Stimulated activated CD4-positive, alpha-beta T cell treated with anti-CD3 and anti-CD28 coated beads, Interleukin-1b, Interleukin-23, amount 100 ng/mL, for 48 hours (primary cell): ENCODE data around the gene DOLPP1.
"Not testable (repeated sequence)": the region's sequence is repeated elsewhere in the genome, so short reads cannot be mapped to it uniquely, and the experiment has no call there.

Experiments used
- DNase-seq: peaks from one replicate; pipeline ENCODE4 v3.0.0-alpha.2; 2020

Gene DOLPP1

GRCh38 chr9:129113645-129114304 is 32.9 kb downstream of the DOLPP1 start:
- no peak for DNase-seq

GRCh38 chr9:129118799-129119198 is 37.9 kb downstream of the DOLPP1 start:
- no peak for DNase-seq

- no peak for DNase-seq
These were observed 40.6 kb downstream of the DOLPP1 start for GRCh38 chr9:129121483-129121882.

GRCh38 chr9:129122133-129122532 is 41.2 kb downstream of the DOLPP1 start:
- DNase-seq, result no peak

- not testable (repeated sequence) for DNase-seq
These were observed 42.1 kb downstream of the DOLPP1 start for GRCh38 chr9:129122976-129123375.

- DNase-seq, result no peak
These were observed 43.7 kb downstream of the DOLPP1 start for GRCh38 chr9:129124506-129125069.

GRCh38 chr9:129125478-129125877 is 44.6 kb downstream of the DOLPP1 start:
- no peak for DNase-seq

GRCh38 chr9:129126749-129127618 is 46.1 kb downstream of the DOLPP1 start:
- no peak for DNase-seq

- DNase-seq, result no peak
These were observed 47.8 kb downstream of the DOLPP1 start for GRCh38 chr9:129128689-129129088.

- DNase-seq, result not testable (repeated sequence)
These were observed 49.4 kb downstream of the DOLPP1 start for GRCh38 chr9:129130271-129130670.

- DNase-seq, result no peak
These were observed 49.9 kb downstream of the DOLPP1 start for GRCh38 chr9:129130791-129131190.

GRCh38 chr9:129131300-129132145 is 50.6 kb downstream of the DOLPP1 start:
- DNase-seq, result peak; percentile 83

- DNase-seq, result no peak
These were observed 52.2 kb downstream of the DOLPP1 start for GRCh38 chr9:129133082-129133481.

GRCh38 chr9:129135476-129135875 is 54.6 kb downstream of the DOLPP1 start:
- DNase-seq, result no peak

- no peak for DNase-seq
These were observed 55.6 kb downstream of the DOLPP1 start for GRCh38 chr9:129136446-129137035.

- DNase-seq, result no peak
These were observed 56.6 kb downstream of the DOLPP1 start for GRCh38 chr9:129137292-129138143.

- DNase-seq, result no peak
These were observed 57.2 kb downstream of the DOLPP1 start for GRCh38 chr9:129138144-129138462.

GRCh38 chr9:129138476-129139232 is 57.7 kb downstream of the DOLPP1 start:
- no peak for DNase-seq

GRCh38 chr9:129139233-129139992 is 58.5 kb downstream of the DOLPP1 start:
- peak; percentile 72 for DNase-seq

GRCh38 chr9:129139993-129140396 is 59.1 kb downstream of the DOLPP1 start:
- peak; percentile 88 for DNase-seq
